ENCODE data around the gene GSS. TPM values are rescaled to one million over a fixed set of nuclear protein-coding genes. Genes with fewer than 3 reads are reported as not detected.

GSS gene
- total and polyA plus RNA-seq, 2 of the 8 experiments (the other 6 are each of a cell fraction or from before 2014, with no cell fraction given) = 34.6 to 43.2 TPM

DNA sequence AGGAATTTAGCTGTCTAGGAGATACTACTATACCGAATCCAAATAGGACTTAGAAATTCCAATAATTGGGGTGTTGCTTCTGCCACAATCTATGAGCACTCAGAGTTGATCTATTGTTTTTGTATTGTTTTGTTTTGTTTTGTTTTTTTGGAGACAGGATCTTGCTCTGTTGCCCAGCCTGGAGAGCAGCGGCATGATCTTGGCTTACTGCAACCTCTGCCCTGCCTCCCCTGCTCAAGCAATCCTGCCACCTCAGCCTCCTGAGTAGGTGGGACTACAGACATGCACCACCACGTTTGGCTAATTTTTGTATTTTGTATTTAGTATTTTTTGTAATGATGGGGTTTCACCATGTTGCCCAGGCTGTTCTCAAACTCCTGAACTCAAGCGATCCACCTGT, 71.8 kb downstream of the GSS start:
- no peak overlapping the region for H2AK5ac ChIP-seq (ENCODE audit: low read depth, low read length)
- H4K91ac ChIP-seq (replicated peaks; ENCODE audit: insufficient read length, low read length) = no peak overlapping the region
- no peak overlapping the region for H2BK15ac ChIP-seq (ENCODE audit: low read length)
- no peaks in the 10 kb centered on the region for H3K79me1 ChIP-seq (ENCODE audit: low read depth, low read length)
- H4K8ac ChIP-seq (ENCODE audit: extremely low read depth, insufficient read depth, low read length) = no peak overlapping the region
- H3K36me3 ChIP-seq (ENCODE audit: control insufficient read depth in 2 of 4, insufficient read depth in 4 of 4, low read length in 3 of 4) = no peaks in the 10 kb centered on the region; a peak in 3 of 8 replicates
- H3K9ac ChIP-seq (replicated peaks in 1 of 4; ENCODE audit: extremely low read depth in 1 of 4, low read depth in 3 of 4, low read length in 3 of 4) = no peak overlapping the region
- H2BK5ac ChIP-seq (ENCODE audit: low read depth, low read length) = no peak overlapping the region
- CTCF ChIA-PET (ENCODE audit: partially characterized antibody) = interaction anchor here (1.3 to 2.6 kb wide), 2 partner anchors 9 to 115 kb away, joined by 4 to 12 read pairs; no protein-coding TSS in a partner anchor
- H3K56ac ChIP-seq (replicated peaks; ENCODE audit: insufficient read length, low read depth, low read length) = no peak overlapping the region
- 89% methylated on average over 4 of the region's 4 CpGs; no CpG with 5 or more reads in 1 of the 2 experiments for WGBS, 2 experiments (ENCODE audit: extremely low coverage in 1 of 2, insufficient coverage in 1 of 2, insufficient read length in 1 of 2, insufficient replicate concordance in 2 of 2, low coverage in 1 of 2, low lambda C conversion rate in 2 of 2, missing lambda C conversion rate in 1 of 2)
- H4K20me1 ChIP-seq (replicated peaks in 1 of 2; ENCODE audit: control insufficient read depth in 1 of 2, insufficient read depth in 2 of 2, low read length in 2 of 2) = peaks cover 0 to 3% of the 10 kb centered on the region in 2 experiments
- no peak for TF ChIP-seq CEBPB (IDR thresholded peaks at IDR 0.05; ENCODE audit: low read depth, low read length)
- TF ChIP-seq, protein P1, sequence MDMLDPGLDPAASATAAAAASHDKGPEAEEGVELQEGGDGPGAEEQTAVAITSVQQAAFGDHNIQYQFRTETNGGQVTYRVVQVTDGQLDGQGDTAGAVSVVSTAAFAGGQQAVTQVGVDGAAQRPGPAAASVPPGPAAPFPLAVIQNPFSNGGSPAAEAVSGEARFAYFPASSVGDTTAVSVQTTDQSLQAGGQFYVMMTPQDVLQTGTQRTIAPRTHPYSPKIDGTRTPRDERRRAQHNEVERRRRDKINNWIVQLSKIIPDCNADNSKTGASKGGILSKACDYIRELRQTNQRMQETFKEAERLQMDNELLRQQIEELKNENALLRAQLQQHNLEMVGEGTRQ (IDR thresholded peaks at IDR 0.05; ENCODE audit: low read length) = no peak
- H3K14ac ChIP-seq (ENCODE audit: insufficient read length) = no peak overlapping the region
- H4K5ac ChIP-seq (ENCODE audit: insufficient read length, low read depth, low read length) = no peak overlapping the region
- H3K18ac ChIP-seq (ENCODE audit: extremely low read depth, low read length) = no peak overlapping the region
- H3K4ac ChIP-seq (replicated peaks; ENCODE audit: insufficient read length, low read depth, low read length) = no peak overlapping the region
- H3K23me2 ChIP-seq (ENCODE audit: low read depth, low read length) = no peaks in the 10 kb centered on the region
- no peak overlapping the region for H2AFZ ChIP-seq (ENCODE audit: low read length)
- no peak for DNase-seq (ENCODE audit: low read depth in 1 of 2, low spot score in 2 of 2)
- no peak overlapping the region for H3K27ac ChIP-seq (ENCODE audit: low read depth, low read length)
- POLR2A ChIA-PET (ENCODE audit: partially characterized antibody) = no interaction called here
- H2BK120ac ChIP-seq (replicated peaks; ENCODE audit: low read depth, low read length) = no peak overlapping the region
- FAIRE-seq = no peak
- no peaks in the 10 kb centered on the region; a peak in 1 of 7 replicates for H3K4me1 ChIP-seq (replicated peaks in 1 of 4; ENCODE audit: control insufficient read depth in 3 of 4, insufficient read depth in 4 of 4, low read length in 3 of 4)
- no peak overlapping the region for H2BK20ac ChIP-seq (ENCODE audit: low read length)
- no peak overlapping the region for H3K4me3 ChIP-seq (ENCODE audit: extremely low read depth in 1 of 4, insufficient read depth in 2 of 4, low read depth in 3 of 4, low read length in 4 of 4)
- H3K27me3 ChIP-seq (replicated peaks in 1 of 4; ENCODE audit: control insufficient read depth in 3 of 4, extremely low read depth in 1 of 4, insufficient read depth in 3 of 4, low read length in 3 of 4) = no peaks in the 10 kb centered on the region
- no peak overlapping the region for H3K4me2 ChIP-seq (ENCODE audit: insufficient read depth in 1 of 2, low read depth in 2 of 2, low read length in 2 of 2)
- H3K79me2 ChIP-seq (ENCODE audit: control insufficient read depth in 1 of 2, insufficient read depth in 2 of 2, low read length in 2 of 2) = no peaks in the 10 kb centered on the region
- no peak overlapping the region for H2BK12ac ChIP-seq (ENCODE audit: low read depth, low read length)
- H3K23ac ChIP-seq (ENCODE audit: insufficient read length) = no peak overlapping the region
- no peaks in the 10 kb centered on the region for H3K9me3 ChIP-seq (ENCODE audit: insufficient read depth in 2 of 2, low read depth in 1 of 2, low read length in 1 of 2)

Data from H1 (cell line).